IMR-90 (cell line): Measurements from ENCODE around the gene ADGRB3. TPM values are rescaled to one million over a fixed set of nuclear protein-coding genes. Genes with fewer than 3 reads are reported as not detected.

Experiments
- ATAC-seq: fragments of 200-7000 bp; cut with Tn5 transposase; 2 replicates; pipeline ENCODE4 v1.9.1; 2020; ENCODE audit warnings: low read depth, mild to moderate bottlenecking, moderate library complexity
- BruUV-seq: library from RNA; stranded (reverse); fragments of 400-500 nt; replicated peaks from 2 replicates; lab custom pipeline; 2021; lab: Mats Ljungman, UMichigan
- CTCF ChIA-PET: fragments of 300-600 bp; formaldehyde crosslinking; extraction: SDS; loops from one replicate; lab custom pipeline; 2021; ENCODE audit warnings: antibody characterized with exemption; lab: Yijun Ruan, JAX
- POLR2A ChIA-PET: fragments of 300-600 bp; sonication (Branson Sonifier 250); formaldehyde crosslinking; loops from one replicate; lab custom pipeline; 2022; ENCODE audit warnings: antibody characterized with exemption; ENCODE audit not compliant: unreplicated experiment; lab: Charles Lee
- DNase-seq: peaks from one replicate; pipeline ENCODE4 v3.0.0; 2013
- H2AFZ ChIP-seq: replicated peaks from 2 replicates; pipeline ENCODE3; 2013; ENCODE audit warnings: low read length, mild to moderate bottlenecking; ENCODE audit not compliant: poor library complexity
- H2AK5ac ChIP-seq: 2 replicates; pipeline ENCODE4 v1.6.1; 2013; ENCODE audit warnings: low read depth, low read length, inconsistent platforms
- H2AK9ac ChIP-seq: replicated peaks from 2 replicates; pipeline ENCODE3; 2013; ENCODE audit warnings: mild to moderate bottlenecking, low read depth, low read length, moderate library complexity; ENCODE audit not compliant: poor library complexity
- H2BK120ac ChIP-seq: 2 replicates; pipeline ENCODE4 v1.6.1; 2013; ENCODE audit warnings: low read depth, low read length, inconsistent platforms
- H2BK15ac ChIP-seq: 3 replicates; pipeline ENCODE4 v1.6.1; 2013; ENCODE audit warnings: low read depth, low read length, inconsistent platforms
- H2BK20ac ChIP-seq: 2 replicates; pipeline ENCODE4 v1.6.1; 2013; ENCODE audit warnings: low read depth, mild to moderate bottlenecking, inconsistent platforms, low read length, moderate library complexity
- H2BK5ac ChIP-seq: 2 replicates; pipeline ENCODE4 v1.6.1; 2013; ENCODE audit warnings: mild to moderate bottlenecking, low read depth, low read length, inconsistent platforms; ENCODE audit not compliant: poor library complexity, severe bottlenecking
- H3K14ac ChIP-seq: replicated peaks from 2 replicates; pipeline ENCODE4 v1.6.1; 2013; ENCODE audit warnings: low read depth, low read length, inconsistent platforms
- H3K18ac ChIP-seq: 2 replicates; pipeline ENCODE4 v1.6.1; 2013; ENCODE audit warnings: low read depth, low read length, control low read depth
- H3K23ac ChIP-seq: 2 replicates; pipeline ENCODE4 v1.6.1; 2013; ENCODE audit warnings: low read depth, low read length, inconsistent platforms
- H3K27ac ChIP-seq: 2 replicates; pipeline ENCODE4 v1.5.1; 2013; ENCODE audit warnings: mild to moderate bottlenecking, control low read depth, low read length; ENCODE audit not compliant: insufficient read depth
- H3K27me3 ChIP-seq: 2 replicates; pipeline ENCODE4 v1.6.1; 2013; ENCODE audit warnings: low read length; ENCODE audit not compliant: control insufficient read depth, insufficient read depth
- H3K36me3 ChIP-seq: 2 replicates; pipeline ENCODE4 v1.6.1; 2013; ENCODE audit warnings: low read length, mixed read lengths; ENCODE audit not compliant: control insufficient read depth, insufficient read depth
- H3K4ac ChIP-seq: 2 replicates; pipeline ENCODE4 v1.6.1; 2013; ENCODE audit warnings: low read depth, low read length, inconsistent platforms
- H3K4me1 ChIP-seq: 2 replicates; pipeline ENCODE4 v1.6.1; 2013; ENCODE audit warnings: low read length, mixed read lengths; ENCODE audit not compliant: control insufficient read depth, insufficient read depth
- H3K4me2 ChIP-seq: 2 replicates; pipeline ENCODE4 v1.6.1; 2013; ENCODE audit warnings: low read depth, mild to moderate bottlenecking, control low read depth, low read length, moderate library complexity
- H3K4me3 ChIP-seq: 2 replicates; pipeline ENCODE4 v1.5.1; 2013; ENCODE audit warnings: low read depth, mild to moderate bottlenecking, control low read depth, low read length, moderate library complexity; ENCODE audit not compliant: insufficient read depth
- H3K56ac ChIP-seq: 2 replicates; pipeline ENCODE4 v1.6.1; 2013; ENCODE audit warnings: low read length, inconsistent platforms; ENCODE audit not compliant: insufficient read depth; ENCODE audit errors: extremely low read depth
- H3K79me1 ChIP-seq, 2 experiments: 2 replicates each; pipeline ENCODE4 v1.6.1; 2013; ENCODE audit warnings: low read length in 2 of 2, inconsistent platforms in 1 of 2, low read depth in 1 of 2
- H3K9ac ChIP-seq: 2 replicates; pipeline ENCODE4 v1.6.1; 2013; ENCODE audit warnings: low read depth, low read length, control low read depth
- H3K9me1 ChIP-seq: 2 replicates; pipeline ENCODE4 v1.6.1; 2013; ENCODE audit warnings: low read length, inconsistent platforms; ENCODE audit not compliant: insufficient read depth
- H3K9me3 ChIP-seq: 2 replicates; pipeline ENCODE4 v1.6.1; 2013; ENCODE audit warnings: low read length; ENCODE audit not compliant: control insufficient read depth, insufficient read depth
- H4K20me1 ChIP-seq: 2 replicates; pipeline ENCODE4 v1.6.1; 2013; ENCODE audit warnings: low read length, inconsistent platforms; ENCODE audit not compliant: insufficient read depth
- H4K5ac ChIP-seq: 2 replicates; pipeline ENCODE4 v1.6.1; 2013; ENCODE audit warnings: mild to moderate bottlenecking, low read depth, low read length, control low read depth
- H4K8ac ChIP-seq, 2 experiments: 2 replicates each; pipeline ENCODE4 v1.6.1; 2013; ENCODE audit warnings: low read depth in 2 of 2, low read length in 2 of 2, control low read depth in 1 of 2, inconsistent platforms in 1 of 2
- H4K91ac ChIP-seq: 2 replicates; pipeline ENCODE4 v1.6.1; 2013; ENCODE audit warnings: low read depth, low read length, inconsistent platforms; ENCODE audit not compliant: insufficient read depth
- BHLHE40 ChIP-seq: fragments of 150-350 bp; IDR thresholded peaks from 2 replicates; pipeline ENCODE4 v1.6.1; 2016; ENCODE audit warnings: mild to moderate bottlenecking, low read depth, low read length
- CEBPB ChIP-seq: IDR thresholded peaks from 2 replicates; pipeline ENCODE4 v1.6.1; 2012; ENCODE audit warnings: low read depth, low read length, improper control_type of control experiment
- CHD1 ChIP-seq: IDR thresholded peaks from 2 replicates; pipeline ENCODE4 v1.6.1; 2012; ENCODE audit warnings: low read depth, low read length, improper control_type of control experiment
- ELK1 ChIP-seq: fragments of 150-350 bp; IDR thresholded peaks from 2 replicates; pipeline ENCODE4 v1.6.1; 2016; ENCODE audit warnings: low read depth, mild to moderate bottlenecking, low read length, moderate library complexity, borderline replicate concordance
- FOS ChIP-seq: fragments of 150-350 bp; IDR thresholded peaks from 2 replicates; pipeline ENCODE4 v1.6.1; 2016; ENCODE audit warnings: low read depth, low read length
- MAFK ChIP-seq: IDR thresholded peaks from 2 replicates; pipeline ENCODE4 v1.6.1; 2012; ENCODE audit warnings: low read depth, low read length, improper control_type of control experiment
- MXI1 ChIP-seq: IDR thresholded peaks from 2 replicates; pipeline ENCODE4 v1.6.1; 2012; ENCODE audit warnings: low read depth, mild to moderate bottlenecking, low read length, moderate library complexity, borderline replicate concordance
- NFE2L2 ChIP-seq: fragments of 150-350 bp; IDR thresholded peaks from 2 replicates; pipeline ENCODE4 v1.6.1; 2016; ENCODE audit warnings: low read depth, mild to moderate bottlenecking, low read length
- POLR2A ChIP-seq: IDR thresholded peaks from 2 replicates; pipeline ENCODE4 v1.6.1; 2012; ENCODE audit warnings: mild to moderate bottlenecking, low read depth, low read length
- RAD21 ChIP-seq: IDR thresholded peaks from 2 replicates; pipeline ENCODE4 v1.6.1; 2012; ENCODE audit warnings: low read length, improper control_type of control experiment
- RFX5 ChIP-seq: IDR thresholded peaks from 2 replicates; pipeline ENCODE4 v1.8.0; 2012; ENCODE audit warnings: low read depth, mild to moderate bottlenecking, low read length, moderate library complexity
- SMC3 ChIP-seq: fragments of 150-350 bp; IDR thresholded peaks from 2 replicates; pipeline ENCODE4 v1.6.1; 2016; ENCODE audit warnings: low read depth, mild to moderate bottlenecking, antibody characterized with exemption, low read length, moderate library complexity
- USF2 ChIP-seq: fragments of 150-350 bp; IDR thresholded peaks from 2 replicates; pipeline ENCODE4 v1.6.1; 2017; ENCODE audit warnings: mild to moderate bottlenecking, antibody characterized with exemption, low read length, low read depth
- WGBS, 2 experiments: methylation state at CpG; one replicate each; pipeline versions ENCODE4 v1.1.5 to v1.1.7; 2013; ENCODE audit warnings: missing lambda C conversion rate in 2 of 2; ENCODE audit not compliant: insufficient read length in 1 of 2; ENCODE audit errors: extremely low coverage in 2 of 2; 5-methylcytosine and 5-hydroxymethylcytosine counted together
- dilution Hi-C: fragments of 300-500 bp; cut with HindIII; formaldehyde crosslinking; loops from one replicate; pipeline ENCODE4 v1.14.3; 2018; ENCODE audit warnings: low sequenced_read_pairs; ENCODE audit not compliant: unreplicated experiment
- in situ Hi-C: fragments of 300-500 bp; cut with MboI; formaldehyde crosslinking; loops from 3 replicates; pipeline ENCODE4 v1.14.3; 2019; ENCODE audit warnings: low sequenced_read_pairs, inconsistent platforms, mixed read lengths
- intact Hi-C: fragments of 100-400 bp; cut with micrococcal nuclease; formaldehyde crosslinking; loops from 2 replicates; pipeline ENCODE4 v1.10.0; 2022
- polyA plus RNA-seq, 3 experiments: library from polyadenylated mRNA; depleted of rRNA; stranded (reverse); fragments of >200 nt; gene quantifications; 2 replicates each; pipeline ENCODE4 v1.2.3, GENCODE V29; 2012; ENCODE audit warnings: low replicate concordance in 1 of 3
- total RNA-seq: library from RNA; depleted of rRNA; stranded (reverse); fragments of >200 nt; gene quantifications from 2 replicates; pipeline ENCODE4 v1.2.3, GENCODE V29; 2012

Gene ADGRB3
- total and polyA plus RNA-seq, 2 of the 4 experiments (the other 2 are of a cell fraction): not detected

- H3K56ac ChIP-seq: no peak overlapping the region
- H4K91ac ChIP-seq: no peak overlapping the region
- no peaks in the 10 kb centered on the region for H3K9me3 ChIP-seq
- no peak overlapping the region for H3K4ac ChIP-seq
- no peaks in the 10 kb centered on the region for H3K9me1 ChIP-seq
- in situ Hi-C loops (loop anchor here (25.0 kb wide), 1 partner anchor 329 kb away; no protein-coding TSS in a partner anchor), intact Hi-C loops (loop anchor here (5.0 to 10.0 kb wide), 2 partner anchors 816 to 1101 kb away; no protein-coding TSS in a partner anchor), dilution Hi-C loops (no loop called here)
- H4K20me1 ChIP-seq: no peaks in the 10 kb centered on the region
- H3K4me3 ChIP-seq: no peak overlapping the region
- H3K27ac ChIP-seq: no peak overlapping the region
- H3K79me1 ChIP-seq: no peaks in the 10 kb centered on the region
- H3K9ac ChIP-seq: no peak overlapping the region
- H3K18ac ChIP-seq: no peak overlapping the region
- ChIA-PET CTCF (no interaction called here), POLR2A (no interaction called here)
- no peak overlapping the region for H3K4me2 ChIP-seq
- no peak overlapping the region for H2BK20ac ChIP-seq
- no peak overlapping the region for H3K14ac ChIP-seq
- BruUV-seq: no TSS peak
- no peak overlapping the region for H2BK15ac ChIP-seq
- peaks cover 5% of the 10 kb centered on the region for H3K27me3 ChIP-seq
- no peak overlapping the region for H4K5ac ChIP-seq
- H3K23ac ChIP-seq: no peak overlapping the region
- no peak overlapping the region for H2BK5ac ChIP-seq
- no peak overlapping the region for H2BK120ac ChIP-seq
- H3K4me1 ChIP-seq: no peaks in the 10 kb centered on the region
- no peaks in the 10 kb centered on the region for H3K36me3 ChIP-seq
- H4K8ac ChIP-seq: no peak overlapping the region
- ATAC-seq (no peak), DNase-seq (no peak)
- TF ChIP-seq FOS: no peak
- TF ChIP-seq MAFK: no peak
- TF ChIP-seq NFE2L2: no peak
- TF ChIP-seq POLR2A: no peak
- TF ChIP-seq MXI1: no peak
- no peak for TF ChIP-seq BHLHE40
- no peak for TF ChIP-seq CHD1
- no peak for TF ChIP-seq USF2
- no peak for TF ChIP-seq RFX5
- no peak for TF ChIP-seq CEBPB
- no peak for TF ChIP-seq SMC3
- TF ChIP-seq RAD21: no peak
- TF ChIP-seq ELK1: no peak
- no peak overlapping the region for H2AK9ac ChIP-seq
- no CpG with 5 or more reads among the region's 9 CpGs for WGBS, 2 experiments
- no peak overlapping the region for H2AK5ac ChIP-seq
- no peak overlapping the region for H2AFZ ChIP-seq
Measured at GRCh38 chr6:68633281-68633971, 1.7 kb upstream of the ADGRB3 start.
